GM18511 (cell line): Measurements from ENCODE around the gene HOXA10.

Experiments
- ATAC-seq: cut with Tn5 transposase; IDR thresholded peaks from one replicate; pipeline ENCODE4 v1.9.1; 2021; ENCODE audit warnings: mild to moderate bottlenecking, moderate library complexity; ENCODE audit not compliant: unreplicated experiment

HOXA10 gene

GRCh38 chr7:27146491-27147198, 27.5 kb downstream of the HOXA10 start:
- no peak for ATAC-seq

DNA sequence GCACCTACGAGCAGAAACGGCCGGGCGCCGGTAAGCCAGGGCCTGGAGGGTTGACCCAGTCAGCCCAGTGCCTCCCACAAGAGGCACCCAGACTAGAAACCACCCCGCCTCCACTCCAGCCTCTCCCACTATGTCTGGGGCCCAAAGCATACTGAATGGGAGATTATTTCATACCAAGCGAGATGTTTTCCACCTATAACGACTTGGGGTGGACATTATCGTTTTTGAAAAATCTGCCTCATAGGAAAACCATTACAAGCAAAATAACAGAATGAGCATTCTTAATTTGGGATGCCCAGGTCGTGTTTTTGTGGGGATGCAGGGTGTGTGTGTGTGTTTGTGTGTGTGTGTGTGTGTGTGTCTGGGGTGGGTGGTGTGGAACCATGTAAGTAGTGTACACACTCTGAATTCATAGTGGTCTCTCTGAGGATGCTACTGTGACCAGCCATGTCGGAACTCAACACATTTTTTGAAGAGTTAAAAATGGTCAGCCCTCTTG, 28.2 kb downstream of the HOXA10 start:
- no peak for ATAC-seq

DNA sequence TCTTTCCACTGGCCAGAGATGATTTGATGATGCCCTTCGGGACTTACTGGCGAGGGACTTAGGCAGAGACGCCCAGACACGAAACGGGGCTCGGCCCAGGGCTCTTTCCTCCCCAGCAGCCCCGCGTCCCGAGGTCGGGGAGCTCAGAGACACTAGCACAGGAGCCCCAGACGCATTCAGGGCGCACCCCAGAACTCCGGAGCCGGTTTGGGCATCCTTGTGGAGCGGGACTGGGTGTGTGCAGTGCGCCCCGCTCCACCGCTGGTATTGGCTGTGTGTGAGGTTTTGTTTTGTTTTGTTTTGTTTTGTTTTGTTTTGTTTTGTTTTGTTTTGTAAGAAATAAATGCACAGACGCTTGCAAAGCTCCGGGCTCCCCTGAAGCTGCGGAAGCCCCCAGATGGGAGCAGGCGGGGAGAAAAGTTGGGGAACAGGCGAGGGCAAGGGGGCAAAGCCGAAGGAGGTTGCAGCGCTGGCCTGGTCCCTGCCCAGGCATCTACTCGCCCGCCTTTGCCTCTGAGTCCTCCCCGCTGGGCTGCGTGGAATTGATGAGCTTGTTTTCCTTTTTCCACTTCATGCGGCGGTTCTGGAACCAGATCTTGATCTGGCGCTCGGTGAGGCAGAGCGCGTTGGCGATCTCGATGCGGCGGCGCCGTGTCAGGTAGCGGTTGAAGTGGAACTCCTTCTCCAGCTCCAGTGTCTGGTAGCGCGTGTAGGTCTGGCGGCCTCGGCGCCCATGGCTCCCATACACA, 28.8 kb downstream of the HOXA10 start:
- ATAC-seq, result no peak

DNA sequence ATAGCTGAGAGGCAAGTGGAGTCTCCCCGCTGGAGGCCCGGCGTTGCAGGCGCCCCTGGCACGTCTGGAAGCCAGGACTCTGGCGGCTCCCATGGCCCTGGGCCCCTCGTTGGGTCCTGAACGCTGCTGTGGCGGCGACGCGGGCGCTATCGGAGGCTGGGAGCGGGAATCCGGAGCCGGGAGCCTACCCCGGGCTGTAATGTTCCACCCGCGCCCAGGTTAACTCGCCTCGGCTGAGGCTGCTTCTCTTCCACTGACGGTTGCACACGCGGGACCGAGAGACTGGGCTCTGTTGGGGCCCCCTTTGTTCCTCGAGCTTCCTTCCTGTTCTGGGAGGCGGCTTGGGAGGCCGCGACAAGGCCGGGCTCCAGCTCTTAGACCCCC, 29.3 kb downstream of the HOXA10 start:
- ATAC-seq, result no peak

GRCh38 chr7:27143950-27144780, 30.0 kb downstream of the HOXA10 start:
- no peak for ATAC-seq

DNA sequence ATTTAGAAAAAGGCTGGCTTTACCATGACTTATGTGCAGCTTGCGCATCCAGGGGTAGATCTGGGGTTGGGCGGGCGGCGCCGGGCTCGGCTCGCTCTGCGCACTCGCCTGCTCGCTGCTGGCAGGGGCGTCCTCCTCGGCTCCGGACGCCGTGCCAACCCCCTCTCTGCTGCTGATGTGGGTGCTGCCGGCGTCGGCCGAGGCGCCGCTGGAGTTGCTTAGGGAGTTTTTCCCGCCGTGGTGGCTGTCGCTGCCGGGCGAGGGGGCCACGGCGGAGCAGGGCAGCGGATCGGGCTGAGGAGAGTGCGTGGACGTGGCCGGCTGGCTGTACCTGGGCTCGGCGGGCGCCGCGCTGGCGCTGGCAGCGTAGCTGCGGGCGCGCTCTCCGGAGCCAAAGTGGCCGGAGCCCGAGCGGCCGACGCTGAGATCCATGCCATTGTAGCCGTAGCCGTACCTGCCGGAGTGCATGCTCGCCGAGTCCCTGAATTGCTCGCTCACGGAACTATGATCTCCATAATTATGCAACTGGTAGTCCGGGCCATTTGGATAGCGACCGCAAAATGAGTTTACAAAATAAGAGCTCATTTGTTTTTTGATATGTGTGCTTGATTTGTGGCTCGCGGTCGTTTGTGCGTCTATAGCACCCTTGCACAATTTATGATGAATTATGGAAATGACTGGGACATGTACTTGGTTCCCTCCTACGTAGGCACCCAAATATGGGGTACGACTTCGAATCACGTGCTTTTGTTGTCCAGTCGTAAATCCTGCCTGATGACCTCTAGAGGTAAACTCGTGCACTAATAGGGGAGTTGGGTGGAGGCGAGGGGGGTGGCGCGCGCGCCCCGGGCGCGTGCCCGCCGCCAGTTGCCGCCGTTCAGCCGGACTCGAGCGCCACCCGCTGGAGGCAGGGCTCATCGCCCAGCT, 30.8 kb downstream of the HOXA10 start, which contains the start of gene HOXA5:
Gene HOXA5 (minus strand): TSS at position 659 of the 927 bp plus-strand sequence. CDS start 74 bp downstream, at position 585.
- peak; percentile 71 for ATAC-seq

DNA sequence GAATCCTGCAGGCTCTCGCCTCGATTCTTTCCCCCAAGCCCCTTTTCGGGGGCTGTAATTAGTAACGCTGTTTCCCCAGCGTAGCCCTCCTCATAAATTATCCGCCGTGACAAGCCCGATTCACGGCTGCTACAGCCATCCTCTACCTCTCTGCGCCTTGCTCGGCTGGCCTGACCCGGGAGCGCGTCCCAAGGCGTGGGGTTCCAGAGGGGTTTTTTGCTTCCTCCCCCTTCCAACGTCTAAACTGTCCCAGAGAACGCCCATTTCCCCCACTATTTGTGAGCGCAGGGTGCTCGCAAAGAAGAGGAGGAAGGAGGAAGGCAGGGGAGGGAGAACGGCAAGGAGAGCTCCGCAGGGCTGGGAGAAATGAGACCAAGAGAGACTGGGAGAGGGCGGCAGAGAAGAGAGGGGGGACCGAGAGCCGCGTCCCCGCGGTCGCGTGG, 31.5 kb downstream of the HOXA10 start:
- no peak for ATAC-seq

DNA sequence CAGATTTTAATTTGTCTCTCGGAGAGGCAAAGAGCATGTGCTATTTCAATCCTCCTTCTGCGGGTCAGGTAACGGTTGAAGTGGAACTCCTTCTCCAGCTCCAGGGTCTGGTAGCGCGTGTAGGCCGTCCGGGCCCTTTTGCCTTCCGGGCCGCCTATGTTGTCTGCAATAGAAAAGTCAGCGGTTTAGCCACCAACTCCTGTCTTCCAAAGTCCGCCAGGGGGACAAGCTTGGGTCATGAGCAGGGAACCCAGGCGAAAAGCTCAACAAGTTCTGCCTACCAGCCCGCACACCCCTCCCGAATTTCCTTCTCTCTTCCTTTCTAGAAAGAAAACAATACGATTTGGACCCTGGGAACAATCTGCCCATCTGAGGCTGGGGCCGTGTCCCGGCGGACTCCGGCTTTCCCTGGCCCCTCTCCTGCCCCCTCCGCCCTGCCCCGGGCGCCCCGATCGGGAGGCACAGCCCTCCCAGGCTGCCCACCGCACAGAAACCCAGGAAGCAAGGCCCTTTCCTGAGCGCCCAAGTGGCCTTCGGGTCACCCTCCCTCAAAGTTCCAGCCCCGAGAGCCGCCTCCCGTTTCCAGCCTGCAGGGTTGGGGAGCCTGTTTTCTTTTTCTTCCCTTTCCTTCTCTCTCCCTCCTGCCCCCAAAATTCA, 32.1 kb downstream of the HOXA10 start:
- ATAC-seq, result no peak

DNA sequence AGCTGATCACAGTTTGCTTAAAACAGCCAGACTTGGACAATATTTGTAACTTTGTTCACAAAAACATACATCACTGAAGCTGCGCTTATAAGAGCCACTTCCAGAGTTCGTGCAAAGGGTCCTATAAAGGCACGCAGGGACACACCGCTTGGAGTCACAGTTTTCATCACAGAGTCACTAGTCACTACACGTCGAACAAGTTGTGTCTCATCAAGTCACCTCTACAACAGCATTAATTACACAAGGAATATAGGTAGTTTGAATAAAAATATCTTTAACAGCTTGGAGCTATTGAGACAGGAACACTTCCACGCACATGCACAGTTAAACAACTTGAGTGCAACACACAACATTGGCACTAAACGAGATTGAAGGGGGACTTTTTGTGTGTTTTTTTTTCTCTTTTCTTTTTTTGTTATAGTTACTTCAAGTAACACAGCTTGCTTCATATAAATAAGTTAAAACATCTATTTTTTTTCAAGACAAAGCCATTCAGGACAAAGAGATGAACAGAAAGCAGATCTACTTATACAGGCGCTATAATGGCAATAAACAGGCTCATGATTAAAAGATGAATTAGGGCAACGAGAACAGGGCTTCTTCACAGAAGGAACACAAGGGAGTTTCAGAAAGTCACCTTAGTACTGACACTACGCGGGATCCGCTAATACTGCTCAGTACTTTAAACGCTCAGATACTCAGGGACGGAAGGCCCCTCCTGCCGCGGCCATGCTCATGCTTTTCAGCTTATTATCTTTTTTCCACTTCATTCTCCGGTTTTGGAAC, 32.8 kb downstream of the HOXA10 start:
- ATAC-seq, result no peak

DNA sequence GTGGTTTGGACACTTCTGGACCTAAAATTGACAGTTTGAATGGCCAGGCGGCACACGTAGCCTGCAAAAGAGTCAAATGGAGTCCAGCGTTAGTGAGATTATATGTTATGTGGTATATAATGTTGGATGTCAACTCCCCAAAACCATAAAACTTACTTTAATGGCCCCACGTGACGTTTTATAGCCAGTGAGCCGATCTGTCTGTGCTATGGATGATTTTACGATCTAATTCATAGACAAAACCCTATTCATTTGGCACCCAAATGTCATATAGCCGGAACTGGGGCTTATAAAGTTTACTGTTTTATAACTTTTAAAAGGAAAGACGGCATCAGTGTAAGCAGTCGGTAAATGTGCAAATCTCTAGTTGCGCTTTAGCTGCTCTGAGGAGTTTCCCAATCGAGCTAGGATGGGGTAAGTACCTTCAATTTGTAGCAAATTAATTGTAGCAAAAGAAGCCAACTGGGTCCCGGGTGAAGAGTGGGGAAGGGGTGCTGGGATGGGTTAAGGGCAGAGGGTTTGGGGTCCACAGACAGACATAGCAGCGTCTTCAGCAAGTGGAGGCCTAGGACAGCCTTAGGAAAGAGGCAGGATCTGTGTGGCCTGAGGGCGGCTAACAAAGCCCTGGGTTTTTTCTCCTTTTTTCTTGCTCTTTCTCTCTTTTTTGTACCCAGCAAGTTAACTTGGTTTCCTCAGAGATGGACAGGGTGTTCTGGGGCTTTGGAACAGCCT, 33.8 kb downstream of the HOXA10 start:
- no peak for ATAC-seq

- ATAC-seq, result no peak
Measured at GRCh38 chr7:27139334-27140125, 34.6 kb downstream of the HOXA10 start.

DNA sequence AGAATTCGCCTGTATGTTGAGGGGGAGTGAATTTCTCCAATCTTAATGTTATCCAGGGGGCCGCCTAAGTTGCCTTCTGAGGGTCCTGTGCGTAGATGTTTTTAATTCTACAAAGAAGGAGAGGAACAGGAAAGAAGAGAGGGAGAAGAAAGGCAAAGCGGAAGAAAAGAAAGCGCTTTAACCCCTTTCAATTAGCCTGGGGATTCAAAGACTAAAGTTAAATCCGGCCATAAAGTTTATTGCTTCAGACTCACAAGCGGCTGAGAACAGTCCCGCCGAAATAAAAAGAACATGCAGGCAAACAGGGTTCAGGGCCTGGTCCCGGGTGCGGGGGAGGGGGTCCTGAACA, 35.2 kb downstream of the HOXA10 start:
- ATAC-seq, result no peak

DNA sequence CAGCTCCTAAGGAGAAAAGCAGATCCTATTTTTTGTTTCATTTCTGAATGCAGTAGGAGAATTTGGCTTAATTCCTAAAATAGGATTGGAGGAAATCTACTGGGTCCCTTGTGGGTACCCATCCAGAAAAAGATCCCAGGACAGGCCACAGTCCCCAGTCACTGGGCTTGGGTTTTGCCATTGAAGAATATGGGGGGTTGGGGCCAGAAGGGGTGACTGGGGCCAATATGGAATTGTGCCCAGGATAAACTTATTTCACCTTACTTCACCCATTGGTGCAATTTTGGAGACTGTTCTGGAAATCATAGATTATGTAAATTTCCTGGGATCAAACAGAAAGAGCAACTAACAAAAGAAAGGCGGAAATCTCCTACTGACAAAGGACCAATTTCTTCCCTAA, 35.6 kb downstream of the HOXA10 start:
- no peak for ATAC-seq

GRCh38 chr7:27137640-27138315, 36.3 kb downstream of the HOXA10 start:
- no peak for ATAC-seq

- no peak for ATAC-seq
Measured at GRCh38 chr7:27134392-27134791, 39.7 kb downstream of the HOXA10 start.

- no peak for ATAC-seq
Measured at GRCh38 chr7:27133409-27134231, 40.5 kb downstream of the HOXA10 start.
